SK-N-SH treated with all-trans-retinoic acid at 6 μM for 48 hours (cell line): Measurements from ENCODE around the gene UBE2N.

Experiments used
- ESRRG ChIP-seq: fragments of 250-450 bp; sonication (Bioruptor Pico); IDR thresholded peaks from 2 replicates; pipeline ENCODE4 v1.6.1; 2021; ENCODE audit warnings: mild to moderate bottlenecking
- ISL1 ChIP-seq: fragments of 250-450 bp; sonication (Bioruptor Pico); IDR thresholded peaks from 2 replicates; pipeline ENCODE4 v2.1.2; 2022; ENCODE audit warnings: mild to moderate bottlenecking, moderate library complexity
- SNAI2 ChIP-seq: fragments of 250-450 bp; sonication (Bioruptor Pico); IDR thresholded peaks from 2 replicates; pipeline ENCODE4 v1.5.0; 2020; ENCODE audit warnings: mild to moderate bottlenecking, moderate library complexity
- TF ChIP-seq, protein P1 (sequence below): fragments of 250-450 bp; sonication (Bioruptor Pico); IDR thresholded peaks from 2 replicates; pipeline ENCODE4 v1.5.1; 2020; ENCODE audit warnings: low read depth, mild to moderate bottlenecking, moderate library complexity
- TF ChIP-seq, protein P2 (sequence below): fragments of 250-450 bp; sonication (Bioruptor Pico); IDR thresholded peaks from 2 replicates; pipeline ENCODE4 v1.8.0; 2020; ENCODE audit warnings: mild to moderate bottlenecking, moderate library complexity, borderline replicate concordance
- TF ChIP-seq, protein P3 (sequence below): fragments of 250-450 bp; sonication (Bioruptor Pico); IDR thresholded peaks from 2 replicates; pipeline ENCODE4 v1.8.0; 2021; ENCODE audit warnings: low read depth, mild to moderate bottlenecking, moderate library complexity, borderline replicate concordance

DNA sequence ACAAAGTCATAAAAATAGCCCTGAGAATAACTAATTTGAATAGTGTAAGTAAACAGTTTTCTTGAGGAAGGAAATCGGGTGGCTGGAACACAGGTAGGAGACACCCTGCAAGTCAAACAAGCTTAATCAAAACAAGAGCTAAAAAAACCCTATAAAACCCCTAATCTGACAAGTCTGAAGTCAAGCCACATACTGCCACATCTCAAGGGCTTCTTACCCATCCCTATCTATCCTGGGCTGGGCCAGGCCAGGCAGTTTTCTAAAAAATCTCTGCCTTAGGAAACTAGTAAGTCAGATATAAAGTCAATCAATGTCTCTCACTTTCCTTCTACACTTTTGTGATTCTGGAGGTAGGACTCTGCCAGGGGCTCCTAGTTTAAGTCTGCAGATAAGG lies 15.3 kb downstream of the UBE2N start:
- TF ChIP-seq, protein P1, sequence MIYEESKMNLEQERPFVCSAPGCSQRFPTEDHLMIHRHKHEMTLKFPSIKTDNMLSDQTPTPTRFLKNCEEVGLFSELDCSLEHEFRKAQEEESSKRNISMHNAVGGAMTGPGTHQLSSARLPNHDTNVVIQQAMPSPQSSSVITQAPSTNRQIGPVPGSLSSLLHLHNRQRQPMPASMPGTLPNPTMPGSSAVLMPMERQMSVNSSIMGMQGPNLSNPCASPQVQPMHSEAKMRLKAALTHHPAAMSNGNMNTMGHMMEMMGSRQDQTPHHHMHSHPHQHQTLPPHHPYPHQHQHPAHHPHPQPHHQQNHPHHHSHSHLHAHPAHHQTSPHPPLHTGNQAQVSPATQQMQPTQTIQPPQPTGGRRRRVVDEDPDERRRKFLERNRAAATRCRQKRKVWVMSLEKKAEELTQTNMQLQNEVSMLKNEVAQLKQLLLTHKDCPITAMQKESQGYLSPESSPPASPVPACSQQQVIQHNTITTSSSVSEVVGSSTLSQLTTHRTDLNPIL (CRISPR knock-in tag): no peak
- TF ChIP-seq ESRRG (CRISPR knock-in tag) (no peak), SNAI2 (no peak), ISL1 (CRISPR knock-in tag) (no peak)
- TF ChIP-seq, protein P2, sequence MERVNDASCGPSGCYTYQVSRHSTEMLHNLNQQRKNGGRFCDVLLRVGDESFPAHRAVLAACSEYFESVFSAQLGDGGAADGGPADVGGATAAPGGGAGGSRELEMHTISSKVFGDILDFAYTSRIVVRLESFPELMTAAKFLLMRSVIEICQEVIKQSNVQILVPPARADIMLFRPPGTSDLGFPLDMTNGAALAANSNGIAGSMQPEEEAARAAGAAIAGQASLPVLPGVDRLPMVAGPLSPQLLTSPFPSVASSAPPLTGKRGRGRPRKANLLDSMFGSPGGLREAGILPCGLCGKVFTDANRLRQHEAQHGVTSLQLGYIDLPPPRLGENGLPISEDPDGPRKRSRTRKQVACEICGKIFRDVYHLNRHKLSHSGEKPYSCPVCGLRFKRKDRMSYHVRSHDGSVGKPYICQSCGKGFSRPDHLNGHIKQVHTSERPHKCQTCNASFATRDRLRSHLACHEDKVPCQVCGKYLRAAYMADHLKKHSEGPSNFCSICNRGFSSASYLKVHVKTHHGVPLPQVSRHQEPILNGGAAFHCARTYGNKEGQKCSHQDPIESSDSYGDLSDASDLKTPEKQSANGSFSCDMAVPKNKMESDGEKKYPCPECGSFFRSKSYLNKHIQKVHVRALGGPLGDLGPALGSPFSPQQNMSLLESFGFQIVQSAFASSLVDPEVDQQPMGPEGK (CRISPR knock-in tag): no peak
- TF ChIP-seq, protein P3, sequence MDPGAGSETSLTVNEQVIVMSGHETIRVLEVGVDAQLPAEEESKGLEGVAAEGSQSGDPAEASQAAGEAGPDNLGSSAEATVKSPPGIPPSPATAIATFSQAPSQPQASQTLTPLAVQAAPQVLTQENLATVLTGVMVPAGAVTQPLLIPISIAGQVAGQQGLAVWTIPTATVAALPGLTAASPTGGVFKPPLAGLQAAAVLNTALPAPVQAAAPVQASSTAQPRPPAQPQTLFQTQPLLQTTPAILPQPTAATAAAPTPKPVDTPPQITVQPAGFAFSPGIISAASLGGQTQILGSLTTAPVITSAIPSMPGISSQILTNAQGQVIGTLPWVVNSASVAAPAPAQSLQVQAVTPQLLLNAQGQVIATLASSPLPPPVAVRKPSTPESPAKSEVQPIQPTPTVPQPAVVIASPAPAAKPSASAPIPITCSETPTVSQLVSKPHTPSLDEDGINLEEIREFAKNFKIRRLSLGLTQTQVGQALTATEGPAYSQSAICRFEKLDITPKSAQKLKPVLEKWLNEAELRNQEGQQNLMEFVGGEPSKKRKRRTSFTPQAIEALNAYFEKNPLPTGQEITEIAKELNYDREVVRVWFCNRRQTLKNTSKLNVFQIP (CRISPR knock-in tag): no peak
